Measurements from ENCODE around the gene MEIOB.
"Not testable (repeated sequence)": the region's sequence is repeated elsewhere in the genome, so short reads cannot be mapped to it uniquely, and the experiment has no call there.

The MEIOB gene

DNA sequence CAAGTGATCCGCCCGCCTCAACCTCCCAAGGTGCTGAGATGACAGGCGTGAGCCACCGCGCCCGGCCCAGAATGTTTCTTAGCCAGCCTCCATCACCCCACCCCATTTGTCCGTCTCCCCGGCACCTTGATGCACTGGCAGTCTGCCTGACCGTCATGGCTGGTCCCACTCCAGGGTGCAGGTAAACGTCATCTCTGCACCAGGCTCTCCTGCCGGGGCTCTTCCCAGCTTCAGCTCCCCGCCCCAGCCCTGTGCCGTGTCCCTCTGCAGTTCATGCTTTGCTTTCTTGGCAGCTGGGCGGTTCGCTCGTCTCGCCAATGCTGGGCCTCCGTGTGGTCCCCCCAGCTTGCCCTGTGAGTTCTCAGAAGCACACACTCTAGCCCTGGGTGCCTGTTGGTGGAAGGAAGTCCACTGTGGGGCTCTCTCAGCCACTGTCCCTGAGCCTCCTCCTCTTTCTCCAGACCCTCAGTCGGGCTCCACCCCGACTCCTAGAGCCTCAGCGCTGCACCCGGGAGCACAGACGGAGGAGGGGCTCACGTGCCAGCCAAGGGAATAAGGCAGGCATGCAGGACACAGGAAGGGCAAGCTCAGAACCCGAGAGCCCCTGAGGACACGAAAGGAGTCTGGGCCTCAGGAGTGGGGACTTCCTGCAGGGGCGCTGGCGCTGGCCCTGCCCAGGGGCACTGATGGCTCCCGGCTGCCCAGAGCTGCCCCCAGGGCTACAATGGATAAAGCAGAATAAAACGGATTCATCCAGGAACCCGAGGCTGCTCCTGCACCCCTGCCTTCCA is 34.3 kb upstream of the MEIOB start:
- TF ChIP-seq, protein P1, sequence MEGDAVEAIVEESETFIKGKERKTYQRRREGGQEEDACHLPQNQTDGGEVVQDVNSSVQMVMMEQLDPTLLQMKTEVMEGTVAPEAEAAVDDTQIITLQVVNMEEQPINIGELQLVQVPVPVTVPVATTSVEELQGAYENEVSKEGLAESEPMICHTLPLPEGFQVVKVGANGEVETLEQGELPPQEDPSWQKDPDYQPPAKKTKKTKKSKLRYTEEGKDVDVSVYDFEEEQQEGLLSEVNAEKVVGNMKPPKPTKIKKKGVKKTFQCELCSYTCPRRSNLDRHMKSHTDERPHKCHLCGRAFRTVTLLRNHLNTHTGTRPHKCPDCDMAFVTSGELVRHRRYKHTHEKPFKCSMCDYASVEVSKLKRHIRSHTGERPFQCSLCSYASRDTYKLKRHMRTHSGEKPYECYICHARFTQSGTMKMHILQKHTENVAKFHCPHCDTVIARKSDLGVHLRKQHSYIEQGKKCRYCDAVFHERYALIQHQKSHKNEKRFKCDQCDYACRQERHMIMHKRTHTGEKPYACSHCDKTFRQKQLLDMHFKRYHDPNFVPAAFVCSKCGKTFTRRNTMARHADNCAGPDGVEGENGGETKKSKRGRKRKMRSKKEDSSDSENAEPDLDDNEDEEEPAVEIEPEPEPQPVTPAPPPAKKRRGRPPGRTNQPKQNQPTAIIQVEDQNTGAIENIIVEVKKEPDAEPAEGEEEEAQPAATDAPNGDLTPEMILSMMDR (IDR thresholded peaks at IDR 0.05; ENCODE audit: low read depth, low read length), result no peak
- no peak for DNase-seq (ENCODE audit: extremely low read depth, low read depth)

DNA sequence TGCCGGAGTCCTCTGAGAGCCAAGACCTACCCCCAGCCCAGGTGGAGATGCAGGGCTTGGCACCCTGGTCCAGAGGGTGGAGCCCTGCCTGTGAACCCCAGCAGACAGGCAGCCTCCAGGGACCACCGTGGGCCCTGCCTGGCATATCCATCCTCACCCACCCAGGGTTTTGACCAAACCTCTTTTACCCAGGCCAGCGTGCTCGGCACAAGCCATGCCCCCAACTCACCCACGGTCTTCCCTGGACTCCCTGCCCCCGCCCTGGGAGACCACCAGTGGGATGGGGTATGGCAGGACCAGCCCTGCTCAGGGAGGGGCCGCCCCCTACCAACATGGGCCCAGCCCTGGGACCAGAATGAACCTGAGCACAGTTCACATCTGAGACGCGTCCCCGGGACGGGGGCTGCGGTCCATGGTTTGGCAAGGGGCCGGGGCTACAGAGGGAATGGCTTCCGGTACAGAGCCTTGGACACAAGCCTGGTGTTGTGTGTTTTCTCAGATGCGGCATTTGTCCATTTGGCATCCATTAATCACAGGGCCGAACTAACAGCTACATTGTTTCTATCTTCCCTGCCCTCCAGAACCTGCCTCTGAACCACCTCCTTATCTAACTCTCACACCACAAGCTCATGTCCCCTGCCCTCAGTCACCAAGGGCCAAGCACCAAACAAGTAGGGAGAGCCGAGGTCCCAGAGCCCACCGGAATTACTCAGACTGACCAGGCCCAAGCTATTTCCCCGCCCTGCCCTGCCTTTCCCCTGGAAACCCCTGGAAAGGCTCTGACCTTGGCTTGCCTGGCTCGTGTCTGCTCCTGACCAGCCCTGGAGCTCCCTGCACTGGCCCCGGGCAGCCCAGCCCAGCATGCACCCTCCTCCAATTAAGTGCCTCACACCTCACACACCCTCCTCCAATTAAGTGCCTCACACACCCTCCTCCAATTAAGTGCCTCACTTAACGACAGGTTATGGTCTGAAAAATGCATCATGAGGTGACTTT is 32.2 kb upstream of the MEIOB start:
- TF ChIP-seq, protein P1 (IDR thresholded peaks at IDR 0.05; ENCODE audit: low read depth, low read length), result no peak

DNA sequence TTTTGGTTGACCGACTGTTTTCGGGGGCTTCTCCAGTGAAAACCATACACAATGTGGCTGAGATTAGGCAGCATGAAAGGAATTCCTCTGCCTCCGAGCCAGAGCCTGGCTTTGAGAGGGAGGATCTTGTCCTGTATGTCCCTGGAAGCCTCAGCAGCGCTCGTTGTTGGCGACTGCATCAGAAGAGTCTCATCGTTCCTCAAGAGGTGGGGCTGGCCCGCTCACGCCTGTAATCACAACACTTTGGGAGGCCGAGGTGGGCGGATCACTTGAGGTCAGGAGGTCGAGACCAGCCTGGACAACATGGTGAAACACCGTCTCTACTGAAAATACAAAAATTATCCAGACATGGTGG is 31.2 kb upstream of the MEIOB start:
- no peak for DNase-seq (ENCODE audit: extremely low read depth, low read depth)
- TF ChIP-seq, protein P1 (IDR thresholded peaks at IDR 0.05; ENCODE audit: low read depth, low read length), result no peak

More for the DNA sequence above, 32.2 kb upstream of the MEIOB start:
- DNase-seq (ENCODE audit: extremely low read depth, low read depth), result no peak

DNA sequence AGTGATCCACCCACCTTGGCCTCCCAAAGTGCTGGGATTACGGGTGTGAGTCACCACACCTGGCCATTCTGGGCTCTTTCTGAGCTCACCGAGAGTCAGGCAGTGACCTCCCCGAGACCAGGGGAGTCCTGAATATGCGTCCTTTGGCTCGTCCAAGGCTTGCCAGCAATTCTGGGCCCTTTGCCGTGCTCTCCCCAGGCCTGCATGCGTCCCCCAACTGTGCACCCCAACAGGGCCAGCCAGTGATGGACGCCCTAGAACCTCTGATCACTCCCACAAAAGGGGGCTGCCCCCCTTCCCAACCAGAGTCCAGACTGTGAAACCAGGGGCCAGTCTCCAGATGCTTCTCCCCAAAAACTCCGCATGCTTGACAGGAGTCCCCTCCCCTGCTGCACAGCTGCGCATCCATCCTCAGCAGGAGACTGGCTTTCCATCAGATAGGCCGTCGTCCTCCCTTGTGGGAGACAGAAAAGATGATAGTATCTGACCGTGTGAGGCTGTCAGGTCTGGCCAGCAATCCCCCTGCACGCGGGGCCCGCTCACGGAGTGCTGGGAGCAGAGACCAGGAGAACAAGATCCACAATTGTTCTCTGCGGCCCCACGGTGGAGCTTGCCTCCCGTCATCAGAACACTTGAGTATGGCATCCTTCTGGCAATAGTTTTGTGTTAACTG is 30.7 kb upstream of the MEIOB start:
- TF ChIP-seq, protein P1 (IDR thresholded peaks at IDR 0.05; ENCODE audit: low read depth, low read length), result no peak
- no peak for DNase-seq (ENCODE audit: extremely low read depth, low read depth)

DNA sequence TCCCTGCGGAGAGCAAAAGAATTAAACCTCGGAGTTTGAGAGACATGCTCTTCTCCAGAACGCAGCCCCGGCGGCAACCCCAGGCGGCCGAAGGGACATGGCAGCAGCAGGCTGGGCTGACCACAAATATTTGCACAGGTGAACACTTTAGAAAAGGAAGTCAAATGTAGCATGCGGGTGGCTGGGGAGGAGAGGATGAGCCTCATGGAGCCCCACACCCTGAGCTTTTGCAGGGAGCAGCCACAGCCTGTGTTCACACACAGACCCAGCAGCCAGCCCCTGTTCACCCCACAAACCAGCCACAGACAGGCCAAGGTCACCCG is 28.4 kb upstream of the MEIOB start:
- TF ChIP-seq, protein P1 (IDR thresholded peaks at IDR 0.05; ENCODE audit: low read depth, low read length), result no peak
- DNase-seq (ENCODE audit: extremely low read depth, low read depth), result no peak

DNA sequence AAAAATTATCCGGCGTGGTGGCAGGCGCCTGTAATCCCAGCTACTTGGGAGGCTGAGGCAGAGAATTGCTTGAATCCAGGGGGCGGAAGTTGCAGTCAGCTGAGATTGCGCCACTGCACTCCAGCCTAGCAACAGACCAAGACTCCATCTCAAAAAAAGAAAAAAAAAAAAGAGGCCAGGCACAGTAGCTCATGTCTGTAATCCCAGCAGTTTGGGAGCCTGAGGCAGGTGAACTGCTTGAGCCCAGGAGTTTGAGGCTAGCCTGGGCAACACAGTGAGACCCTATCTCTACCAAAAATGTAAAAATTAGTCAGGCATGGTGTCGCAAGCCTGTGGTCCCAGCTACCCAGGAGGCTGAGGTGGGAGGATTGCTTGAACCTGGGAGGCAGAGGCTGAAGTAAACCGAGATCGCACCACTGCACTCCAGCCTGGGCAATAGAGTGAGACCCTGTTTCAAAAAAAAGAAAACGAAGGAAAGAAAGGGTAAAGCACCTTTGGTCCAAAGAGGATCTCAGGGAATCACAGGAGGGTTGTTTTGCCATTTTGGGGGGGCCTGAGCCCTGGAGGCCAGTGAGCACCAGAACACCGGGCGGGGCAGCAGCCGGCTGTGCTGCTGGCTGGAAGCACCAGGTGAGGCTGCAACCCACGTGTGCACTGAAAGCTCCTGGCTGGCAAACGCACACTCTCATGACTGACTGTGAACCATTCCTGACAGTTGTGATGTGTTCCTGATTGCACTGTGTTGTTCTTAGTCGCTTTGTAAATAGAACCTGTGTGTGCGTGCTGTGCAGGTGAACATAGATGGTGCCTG is 27.9 kb upstream of the MEIOB start:
- no peak for DNase-seq (ENCODE audit: extremely low read depth, low read depth)
- TF ChIP-seq, protein P1 (IDR thresholded peaks at IDR 0.05; ENCODE audit: low read depth, low read length), result no peak

DNA sequence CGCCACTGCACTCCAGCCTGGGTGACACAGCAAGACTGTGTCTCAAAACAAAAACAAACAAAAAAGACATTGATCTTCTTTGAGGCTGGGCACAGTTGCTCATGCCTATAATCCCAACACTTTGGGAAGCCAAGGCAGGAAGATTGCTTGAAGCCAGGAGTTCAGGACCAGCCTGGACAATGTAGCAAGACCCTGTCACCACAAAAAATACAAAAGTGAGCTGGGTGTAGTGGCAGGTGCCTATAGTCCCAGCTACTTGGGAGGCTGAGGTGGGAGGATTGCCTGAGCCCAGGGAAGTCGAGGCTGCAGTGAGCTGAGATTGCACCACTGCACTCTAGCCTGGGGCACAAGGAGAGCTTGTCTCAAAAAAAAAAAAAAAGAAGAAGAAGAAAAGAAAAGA is 25.7 kb upstream of the MEIOB start:
- DNase-seq (ENCODE audit: extremely low read depth, low read depth), result not testable (repeated sequence)
